ENCODE data around the gene POU1F1.
"Not testable (repeated sequence)": the region's sequence is repeated elsewhere in the genome, so short reads cannot be mapped to it uniquely, and the experiment has no call there.

POU1F1 gene

GRCh38 chr3:87250009-87250408, 26.4 kb downstream of the POU1F1 start:
- H3K4me1 ChIP-seq (ENCODE audit: insufficient read depth, insufficient read length) = no peaks in the 10 kb centered on the region
- peaks cover 42% of the 10 kb centered on the region for H3K36me3 ChIP-seq (ENCODE audit: insufficient read depth, insufficient read length, low read length)
- no peak overlapping the region for H3K9ac ChIP-seq (ENCODE audit: insufficient read length, low read depth)
- TF ChIP-seq YY1 (IDR thresholded peaks at IDR 0.05; ENCODE audit: insufficient read depth, insufficient read length) (no peak), SUZ12 (IDR thresholded peaks at IDR 0.05; ENCODE audit: extremely low read depth, insufficient read depth, insufficient read length) (no peak), ZNF274 (IDR thresholded peaks at IDR 0.05; ENCODE audit: low read depth, low read length) (no peak)
- DNase-seq (ENCODE audit: low read depth, low spot score) = no peak
- H3K27me3 ChIP-seq (ENCODE audit: insufficient read depth, insufficient read length) = no peaks in the 10 kb centered on the region
- H3K9me3 ChIP-seq (ENCODE audit: insufficient read depth, low read length) = no peaks in the 10 kb centered on the region
- no peak overlapping the region for H3K4me3 ChIP-seq (ENCODE audit: insufficient read length, low read depth)

- Histone ChIP-seq H3K27me3 (ENCODE audit: insufficient read depth, insufficient read length) (no peaks in the 10 kb centered on the region), H3K4me3 (ENCODE audit: insufficient read length, low read depth) (no peak overlapping the region), H3K4me1 (ENCODE audit: insufficient read depth, insufficient read length) (no peaks in the 10 kb centered on the region), H3K9ac (ENCODE audit: insufficient read length, low read depth) (no peak overlapping the region), H3K9me3 (ENCODE audit: insufficient read depth, low read length) (no peaks in the 10 kb centered on the region), H3K36me3 (ENCODE audit: insufficient read depth, insufficient read length, low read length) (peaks cover 36% of the 10 kb centered on the region)
- TF ChIP-seq SUZ12 (IDR thresholded peaks at IDR 0.05; ENCODE audit: extremely low read depth, insufficient read depth, insufficient read length) (no peak), ZNF274 (IDR thresholded peaks at IDR 0.05; ENCODE audit: low read depth, low read length) (no peak), YY1 (IDR thresholded peaks at IDR 0.05; ENCODE audit: insufficient read depth, insufficient read length) (no peak)
- no peak for DNase-seq (ENCODE audit: low read depth, low spot score)
Measured at GRCh38 chr3:87248831-87249230, 27.6 kb downstream of the POU1F1 start.

GRCh38 chr3:87248231-87248630, 28.2 kb downstream of the POU1F1 start:
- DNase-seq (ENCODE audit: low read depth, low spot score); H3K9ac ChIP-seq (ENCODE audit: insufficient read length, low read depth); H3K4me1 ChIP-seq (ENCODE audit: insufficient read depth, insufficient read length); H3K27me3 ChIP-seq (ENCODE audit: insufficient read depth, insufficient read length); H3K4me3 ChIP-seq (ENCODE audit: insufficient read length, low read depth); H3K9me3 ChIP-seq (ENCODE audit: insufficient read depth, low read length): not testable (repeated sequence)
- peaks cover 30% of the 10 kb centered on the region for H3K36me3 ChIP-seq (ENCODE audit: insufficient read depth, insufficient read length, low read length)

GRCh38 chr3:87247430-87247773, 29.0 kb downstream of the POU1F1 start:
- peaks cover 27% of the 10 kb centered on the region for H3K36me3 ChIP-seq (ENCODE audit: insufficient read depth, insufficient read length, low read length)
- DNase-seq (ENCODE audit: low read depth, low spot score) = no peak
- no peak overlapping the region for H3K4me3 ChIP-seq (ENCODE audit: insufficient read length, low read depth)
- TF ChIP-seq ZNF274 (IDR thresholded peaks at IDR 0.05; ENCODE audit: low read depth, low read length) (no peak), YY1 (IDR thresholded peaks at IDR 0.05; ENCODE audit: insufficient read depth, insufficient read length) (no peak), SUZ12 (IDR thresholded peaks at IDR 0.05; ENCODE audit: extremely low read depth, insufficient read depth, insufficient read length) (no peak)
- no peaks in the 10 kb centered on the region for H3K9me3 ChIP-seq (ENCODE audit: insufficient read depth, low read length)
- no peak overlapping the region for H3K9ac ChIP-seq (ENCODE audit: insufficient read length, low read depth)
- no peaks in the 10 kb centered on the region for H3K4me1 ChIP-seq (ENCODE audit: insufficient read depth, insufficient read length)
- no peaks in the 10 kb centered on the region for H3K27me3 ChIP-seq (ENCODE audit: insufficient read depth, insufficient read length)

GRCh38 chr3:87246662-87247429, 29.5 kb downstream of the POU1F1 start:
- Histone ChIP-seq H3K9me3 (ENCODE audit: insufficient read depth, low read length) (no peaks in the 10 kb centered on the region), H3K27me3 (ENCODE audit: insufficient read depth, insufficient read length) (no peaks in the 10 kb centered on the region), H3K4me1 (ENCODE audit: insufficient read depth, insufficient read length) (no peaks in the 10 kb centered on the region), H3K36me3 (ENCODE audit: insufficient read depth, insufficient read length, low read length) (peaks cover 26% of the 10 kb centered on the region), H3K4me3 (ENCODE audit: insufficient read length, low read depth) (no peak overlapping the region), H3K9ac (ENCODE audit: insufficient read length, low read depth) (no peak overlapping the region)
- TF ChIP-seq SUZ12 (IDR thresholded peaks at IDR 0.05; ENCODE audit: extremely low read depth, insufficient read depth, insufficient read length) (no peak), ZNF274 (IDR thresholded peaks at IDR 0.05; ENCODE audit: low read depth, low read length) (no peak), YY1 (IDR thresholded peaks at IDR 0.05; ENCODE audit: insufficient read depth, insufficient read length) (no peak)
- DNase-seq (ENCODE audit: low read depth, low spot score) = no peak

GRCh38 chr3:87236093-87236492, 40.3 kb downstream of the POU1F1 start:
- Histone ChIP-seq H3K27me3 (ENCODE audit: insufficient read depth, insufficient read length) (no peaks in the 10 kb centered on the region), H3K9ac (ENCODE audit: insufficient read length, low read depth) (no peak overlapping the region), H3K4me1 (ENCODE audit: insufficient read depth, insufficient read length) (no peaks in the 10 kb centered on the region), H3K4me3 (ENCODE audit: insufficient read length, low read depth) (no peak overlapping the region), H3K36me3 (ENCODE audit: insufficient read depth, insufficient read length, low read length) (peaks cover 17% of the 10 kb centered on the region), H3K9me3 (ENCODE audit: insufficient read depth, low read length) (peaks cover 22% of the 10 kb centered on the region)
- no peak for TF ChIP-seq SUZ12 (IDR thresholded peaks at IDR 0.05; ENCODE audit: extremely low read depth, insufficient read depth, insufficient read length)
- no peak for TF ChIP-seq YY1 (IDR thresholded peaks at IDR 0.05; ENCODE audit: insufficient read depth, insufficient read length)
- TF ChIP-seq ZNF274 (IDR thresholded peaks at IDR 0.05; ENCODE audit: low read depth, low read length) = no peak
- DNase-seq (ENCODE audit: low read depth, low spot score) = no peak

- no peak for DNase-seq (ENCODE audit: low read depth, low spot score)
- peaks cover 12% of the 10 kb centered on the region for H3K36me3 ChIP-seq (ENCODE audit: insufficient read depth, insufficient read length, low read length)
- H3K4me1 ChIP-seq (ENCODE audit: insufficient read depth, insufficient read length) = no peaks in the 10 kb centered on the region
- no peak for TF ChIP-seq ZNF274 (IDR thresholded peaks at IDR 0.05; ENCODE audit: low read depth, low read length)
- no peak for TF ChIP-seq YY1 (IDR thresholded peaks at IDR 0.05; ENCODE audit: insufficient read depth, insufficient read length)
- TF ChIP-seq SUZ12 (IDR thresholded peaks at IDR 0.05; ENCODE audit: extremely low read depth, insufficient read depth, insufficient read length) = no peak
- H3K9me3 ChIP-seq (ENCODE audit: insufficient read depth, low read length) = peaks cover 22% of the 10 kb centered on the region
- H3K27me3 ChIP-seq (ENCODE audit: insufficient read depth, insufficient read length) = no peaks in the 10 kb centered on the region
- H3K9ac ChIP-seq (ENCODE audit: insufficient read length, low read depth) = no peak overlapping the region
- H3K4me3 ChIP-seq (ENCODE audit: insufficient read length, low read depth) = no peak overlapping the region
Measured at GRCh38 chr3:87233805-87234204, 42.6 kb downstream of the POU1F1 start.

Data from NT2/D1 (cell line).